ENCODE results near the gene PLP1. TPM values are rescaled to one million over a fixed set of nuclear protein-coding genes. Genes with fewer than 3 reads are reported as not detected.

The PLP1 gene
- total RNA-seq, 1 donor from 2014 or later: 0.59 TPM

DNA sequence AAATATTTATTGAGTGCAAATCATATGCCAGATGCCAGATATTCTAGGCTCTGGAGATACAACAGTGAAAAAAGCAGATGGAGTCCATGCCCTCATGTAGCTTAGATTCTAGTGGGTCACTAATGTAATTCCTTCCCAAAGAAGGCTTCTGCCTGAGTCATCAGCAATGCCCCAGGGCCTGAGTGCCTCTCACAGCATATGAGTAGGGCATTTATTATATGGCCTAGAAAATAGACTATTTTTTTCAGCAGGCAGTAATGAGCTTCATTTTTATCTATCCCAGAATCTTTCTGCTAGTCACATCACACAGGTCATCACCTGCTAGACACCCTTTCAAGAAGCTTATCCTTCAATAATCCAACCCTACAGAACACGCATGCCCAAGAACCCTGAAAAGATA, 43.6 kb upstream of the PLP1 start:
- Histone ChIP-seq H3K9me3 (no peaks in the 10 kb centered on the region), H3K27ac (no peak overlapping the region), H3K27me3 (ENCODE audit: low read depth) (no peaks in the 10 kb centered on the region), H3K36me3 (no peaks in the 10 kb centered on the region), H3K4me1 (no peaks in the 10 kb centered on the region), H3K4me3 (no peak overlapping the region)
- DNase-seq (no peak), ATAC-seq (no peak)
- intact Hi-C loops (cut with DNase I): no loop called here
- TF ChIP-seq, protein P1, sequence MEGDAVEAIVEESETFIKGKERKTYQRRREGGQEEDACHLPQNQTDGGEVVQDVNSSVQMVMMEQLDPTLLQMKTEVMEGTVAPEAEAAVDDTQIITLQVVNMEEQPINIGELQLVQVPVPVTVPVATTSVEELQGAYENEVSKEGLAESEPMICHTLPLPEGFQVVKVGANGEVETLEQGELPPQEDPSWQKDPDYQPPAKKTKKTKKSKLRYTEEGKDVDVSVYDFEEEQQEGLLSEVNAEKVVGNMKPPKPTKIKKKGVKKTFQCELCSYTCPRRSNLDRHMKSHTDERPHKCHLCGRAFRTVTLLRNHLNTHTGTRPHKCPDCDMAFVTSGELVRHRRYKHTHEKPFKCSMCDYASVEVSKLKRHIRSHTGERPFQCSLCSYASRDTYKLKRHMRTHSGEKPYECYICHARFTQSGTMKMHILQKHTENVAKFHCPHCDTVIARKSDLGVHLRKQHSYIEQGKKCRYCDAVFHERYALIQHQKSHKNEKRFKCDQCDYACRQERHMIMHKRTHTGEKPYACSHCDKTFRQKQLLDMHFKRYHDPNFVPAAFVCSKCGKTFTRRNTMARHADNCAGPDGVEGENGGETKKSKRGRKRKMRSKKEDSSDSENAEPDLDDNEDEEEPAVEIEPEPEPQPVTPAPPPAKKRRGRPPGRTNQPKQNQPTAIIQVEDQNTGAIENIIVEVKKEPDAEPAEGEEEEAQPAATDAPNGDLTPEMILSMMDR (IDR thresholded peaks at IDR 0.05): no peak

DNA sequence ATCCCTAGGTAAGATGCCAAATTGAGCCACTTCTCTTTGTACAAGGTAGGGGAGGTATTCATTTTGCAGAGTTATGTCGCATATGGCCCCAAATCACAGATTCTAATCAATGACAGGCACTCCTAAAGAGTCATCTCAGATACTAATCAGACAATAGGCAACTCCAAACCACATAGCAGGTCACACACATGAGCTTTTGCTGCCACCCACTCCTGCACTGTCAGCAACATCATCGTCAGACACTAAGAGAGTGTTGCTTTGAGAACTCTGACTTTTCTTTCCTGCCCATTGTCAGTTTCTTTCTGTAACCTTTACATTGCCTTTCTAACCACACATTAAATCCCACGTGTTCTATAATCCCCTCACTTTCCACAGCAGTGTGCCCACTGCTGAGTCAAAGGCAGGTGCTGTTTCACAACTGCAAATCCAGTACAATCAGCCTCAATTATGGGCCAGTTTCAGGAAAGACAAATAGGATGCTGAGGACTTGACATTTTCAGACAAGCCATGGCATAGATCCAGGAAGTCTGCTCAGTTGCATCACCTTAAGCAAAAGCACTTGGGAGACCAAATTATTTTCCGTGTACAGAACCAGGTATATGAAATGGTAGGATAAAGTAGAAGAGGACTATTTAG, 42.4 kb upstream of the PLP1 start:
- TF ChIP-seq, protein P1 (IDR thresholded peaks at IDR 0.05): no peak
- intact Hi-C loops (cut with DNase I): no loop called here
- Histone ChIP-seq H3K27ac (no peak overlapping the region), H3K36me3 (no peaks in the 10 kb centered on the region), H3K4me3 (no peak overlapping the region), H3K9me3 (no peaks in the 10 kb centered on the region), H3K27me3 (ENCODE audit: low read depth) (no peaks in the 10 kb centered on the region), H3K4me1 (no peaks in the 10 kb centered on the region)
- DNase-seq: no peak
- ATAC-seq: no peak

- H3K27me3 ChIP-seq (ENCODE audit: low read depth): no peaks in the 10 kb centered on the region
- intact Hi-C loops (cut with DNase I): no loop called here
- DNase-seq (no peak), ATAC-seq (no peak)
- TF ChIP-seq, protein P1 (IDR thresholded peaks at IDR 0.05): no peak
- H3K36me3 ChIP-seq: no peaks in the 10 kb centered on the region
- H3K9me3 ChIP-seq: no peaks in the 10 kb centered on the region
- no peak overlapping the region for H3K27ac ChIP-seq
- H3K4me1 ChIP-seq: no peaks in the 10 kb centered on the region
- no peak overlapping the region for H3K4me3 ChIP-seq
Measured at GRCh38 chrX:103737696-103738095, 38.9 kb upstream of the PLP1 start.

- Histone ChIP-seq H3K9me3 (no peaks in the 10 kb centered on the region), H3K4me3 (no peak overlapping the region), H3K4me1 (no peaks in the 10 kb centered on the region), H3K27me3 (ENCODE audit: low read depth) (no peaks in the 10 kb centered on the region), H3K36me3 (no peaks in the 10 kb centered on the region), H3K27ac (no peak overlapping the region)
- TF ChIP-seq, protein P1 (IDR thresholded peaks at IDR 0.05): no peak
- no peak for DNase-seq
- intact Hi-C loops (cut with DNase I): no loop called here
- no peak for ATAC-seq
Measured at GRCh38 chrX:103739421-103739820, 37.2 kb upstream of the PLP1 start.

- Histone ChIP-seq H3K27ac (no peak overlapping the region), H3K4me3 (no peak overlapping the region), H3K9me3 (no peaks in the 10 kb centered on the region), H3K36me3 (no peaks in the 10 kb centered on the region), H3K27me3 (ENCODE audit: low read depth) (no peaks in the 10 kb centered on the region), H3K4me1 (no peaks in the 10 kb centered on the region)
- TF ChIP-seq, protein P1 (IDR thresholded peaks at IDR 0.05): no peak
- DNase-seq (no peak), ATAC-seq (no peak)
- intact Hi-C loops (cut with DNase I): no loop called here
Measured at GRCh38 chrX:103741879-103742278, 34.8 kb upstream of the PLP1 start.
